ENCODE measurements around the gene KCNQ1. TPM values are rescaled to one million over a fixed set of nuclear protein-coding genes. Genes with fewer than 3 reads are reported as not detected.
"Not testable (repeated sequence)": the region's sequence is repeated elsewhere in the genome, so short reads cannot be mapped to it uniquely, and the experiment has no call there.

KCNQ1 gene
- total and polyA plus RNA-seq, 7 donors = 0.48 to 3.1 (median 1.1) TPM

- TF ChIP-seq CTCF (IDR thresholded peaks at IDR 0.05) = no peak
- Histone ChIP-seq H3K27ac (no peak overlapping the region), H3K9me3 (no peaks in the 10 kb centered on the region), H3K27me3 (ENCODE audit: insufficient read depth in 3 of 3, low read length in 2 of 3) (peaks cover 0 to 26% (median 5%) of the 10 kb centered on the region in 3 donors), H3K4me3 (no peak overlapping the region), H3K36me3 (ENCODE audit: insufficient read depth in 1 of 2, low read depth in 1 of 2) (no peaks in the 10 kb centered on the region), H3K4me1 (no peaks in the 10 kb centered on the region)
- DNase-seq = no peak
- intact Hi-C loops (cut with DNase I) = no loop called here
- no peak for ATAC-seq
- 27 to 43% (median 34%) methylated on average over 8 of the region's 8 CpGs for WGBS, 3 donors
These were observed 33.1 kb downstream of the KCNQ1 start for GRCh38 chr11:2477936-2478335.

GRCh38 chr11:2480067-2480873 is 35.5 kb downstream of the KCNQ1 start:
- intact Hi-C loops (cut with DNase I) = not testable (repeated sequence)

GRCh38 chr11:2480874-2481220 is 36.0 kb downstream of the KCNQ1 start:
- intact Hi-C loops (cut with DNase I) = no loop called here
- Histone ChIP-seq H3K36me3 (ENCODE audit: insufficient read depth in 1 of 2, low read depth in 1 of 2) (no peaks in the 10 kb centered on the region), H3K9me3 (no peaks in the 10 kb centered on the region), H3K4me3 (no peak overlapping the region), H3K4me1 (no peaks in the 10 kb centered on the region), H3K27me3 (ENCODE audit: insufficient read depth in 3 of 3, low read length in 2 of 3) (peaks cover 0 to 34% (median 5%) of the 10 kb centered on the region in 3 donors), H3K27ac (no peak overlapping the region)
- ATAC-seq = no peak
- no peak for DNase-seq
- 55 to 71% (median 59%) methylated on average over 7 of the region's 7 CpGs for WGBS, 3 donors
- TF ChIP-seq CTCF (IDR thresholded peaks at IDR 0.05) = no peak

More at GRCh38 chr11:2480067-2480873, 35.5 kb downstream of the KCNQ1 start:
- H3K9me3 ChIP-seq; H3K27ac ChIP-seq; H3K4me3 ChIP-seq; H3K36me3 ChIP-seq (ENCODE audit: insufficient read depth in 1 of 2, low read depth in 1 of 2); H3K4me1 ChIP-seq; ATAC-seq; DNase-seq: not testable (repeated sequence)
- H3K27me3 ChIP-seq (ENCODE audit: insufficient read depth in 3 of 3, low read length in 2 of 3) = peaks cover 0 to 32% (median 5%) of the 10 kb centered on the region in 3 donors
- 64 to 77% (median 65%) methylated on average over 6 of the region's 6 CpGs for WGBS, 3 donors

GRCh38 chr11:2481253-2481652 is 36.4 kb downstream of the KCNQ1 start:
- 75 to 80% (median 76%) methylated on average over 14 of the region's 14 CpGs for WGBS, 3 donors
- intact Hi-C loops (cut with DNase I) = no loop called here
- ATAC-seq = no peak
- Histone ChIP-seq H3K9me3 (no peaks in the 10 kb centered on the region), H3K4me1 (no peaks in the 10 kb centered on the region), H3K36me3 (ENCODE audit: insufficient read depth in 1 of 2, low read depth in 1 of 2) (no peaks in the 10 kb centered on the region), H3K27me3 (ENCODE audit: insufficient read depth in 3 of 3, low read length in 2 of 3) (peaks cover 0 to 30% (median 5%) of the 10 kb centered on the region in 3 donors), H3K27ac (no peak overlapping the region), H3K4me3 (no peak overlapping the region)
- no peak for TF ChIP-seq CTCF (IDR thresholded peaks at IDR 0.05)
- DNase-seq = no peak

GRCh38 chr11:2482204-2482603 is 37.4 kb downstream of the KCNQ1 start:
- Histone ChIP-seq H3K27ac (no peak overlapping the region), H3K36me3 (ENCODE audit: insufficient read depth in 1 of 2, low read depth in 1 of 2) (no peaks in the 10 kb centered on the region), H3K27me3 (ENCODE audit: insufficient read depth in 3 of 3, low read length in 2 of 3) (peaks cover 0 to 24% (median 5%) of the 10 kb centered on the region in 3 donors), H3K9me3 (no peaks in the 10 kb centered on the region), H3K4me3 (no peak overlapping the region), H3K4me1 (no peaks in the 10 kb centered on the region)
- intact Hi-C loops (cut with DNase I) = no loop called here
- DNase-seq = no peak
- WGBS, 3 donors = 35 to 57% (median 45%) methylated on average over 3 of the region's 3 CpGs
- no peak for ATAC-seq
- TF ChIP-seq CTCF (IDR thresholded peaks at IDR 0.05) = no peak

All from psoas muscle (tissue), 8 donors.